ENCODE results near the gene SNTG2.

Gene SNTG2

GRCh38 chr2:1153920-1154319, 203.3 kb downstream of the SNTG2 start:
- no peak for DNase-seq

- DNase-seq = no peak
Measured at GRCh38 chr2:1154710-1155594, 204.3 kb downstream of the SNTG2 start.

GRCh38 chr2:1156059-1156458, 205.4 kb downstream of the SNTG2 start:
- no peak for DNase-seq

- DNase-seq = no peak
Measured at GRCh38 chr2:1156531-1156930, 205.9 kb downstream of the SNTG2 start.

- DNase-seq = no peak
Measured at GRCh38 chr2:1157107-1157506, 206.5 kb downstream of the SNTG2 start.

- no peak for DNase-seq
Measured at GRCh38 chr2:1159013-1159412, 208.4 kb downstream of the SNTG2 start.

GRCh38 chr2:1162246-1162645, 211.6 kb downstream of the SNTG2 start:
- no peak for DNase-seq

- DNase-seq = no peak
Measured at GRCh38 chr2:1162768-1163584, 212.3 kb downstream of the SNTG2 start.

GRCh38 chr2:1166976-1167375, 216.3 kb downstream of the SNTG2 start:
- no peak for DNase-seq

GRCh38 chr2:1168846-1169245, 218.2 kb downstream of the SNTG2 start:
- DNase-seq = no peak

- no peak for DNase-seq
Measured at GRCh38 chr2:1169291-1169949, 218.8 kb downstream of the SNTG2 start.

- DNase-seq = no peak
Measured at GRCh38 chr2:1170241-1170640, 219.6 kb downstream of the SNTG2 start.

GRCh38 chr2:1170711-1171110, 220.1 kb downstream of the SNTG2 start:
- no peak for DNase-seq

GRCh38 chr2:1173528-1173927, 222.9 kb downstream of the SNTG2 start:
- DNase-seq = no peak

- no peak for DNase-seq
Measured at GRCh38 chr2:1181893-1182292, 231.2 kb downstream of the SNTG2 start.

GRCh38 chr2:1183300-1183699, 232.7 kb downstream of the SNTG2 start:
- DNase-seq = no peak

GRCh38 chr2:1186421-1186820, 235.8 kb downstream of the SNTG2 start:
- no peak for DNase-seq

GRCh38 chr2:1187189-1187588, 236.5 kb downstream of the SNTG2 start:
- DNase-seq = no peak

- no peak for DNase-seq
Measured at GRCh38 chr2:1192121-1192520, 241.5 kb downstream of the SNTG2 start.

- DNase-seq = no peak
Measured at GRCh38 chr2:1193801-1194200, 243.2 kb downstream of the SNTG2 start.

- DNase-seq = no peak
Measured at GRCh38 chr2:1203772-1204171, 253.1 kb downstream of the SNTG2 start.

- DNase-seq = no peak
Measured at GRCh38 chr2:1205853-1206252, 255.2 kb downstream of the SNTG2 start.

GRCh38 chr2:1207962-1208510, 257.4 kb downstream of the SNTG2 start:
- no peak for DNase-seq

All from NCI-H146 (cell line).